HG02981 (cell line): ENCODE measurements around the gene WDR82.

Experiments
- ATAC-seq: cut with Tn5 transposase; IDR thresholded peaks from one replicate; pipeline ENCODE4 v1.9.1; 2021; ENCODE audit warnings: mild to moderate bottlenecking, moderate library complexity; ENCODE audit not compliant: unreplicated experiment

Gene WDR82

DNA sequence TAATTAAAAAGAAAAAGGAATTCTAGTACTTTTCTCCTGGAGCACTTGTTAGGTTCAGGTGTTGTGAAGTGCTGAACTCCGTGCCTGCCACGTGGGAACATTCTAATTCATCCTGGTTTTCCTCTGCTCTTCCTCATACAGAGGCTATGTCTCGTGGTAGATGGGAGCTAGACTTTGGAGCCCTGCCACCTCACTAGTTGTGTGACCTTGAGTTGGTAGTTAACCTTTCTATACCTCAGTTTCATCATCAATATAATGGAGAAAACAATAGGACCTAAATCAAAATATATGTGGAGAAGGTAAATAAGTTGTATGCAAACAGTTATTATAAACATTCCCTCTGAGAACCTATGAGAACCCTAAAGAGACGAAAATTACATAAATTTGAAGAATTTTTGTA is 69.9 kb downstream of the WDR82 start:
- ATAC-seq, result no peak

DNA sequence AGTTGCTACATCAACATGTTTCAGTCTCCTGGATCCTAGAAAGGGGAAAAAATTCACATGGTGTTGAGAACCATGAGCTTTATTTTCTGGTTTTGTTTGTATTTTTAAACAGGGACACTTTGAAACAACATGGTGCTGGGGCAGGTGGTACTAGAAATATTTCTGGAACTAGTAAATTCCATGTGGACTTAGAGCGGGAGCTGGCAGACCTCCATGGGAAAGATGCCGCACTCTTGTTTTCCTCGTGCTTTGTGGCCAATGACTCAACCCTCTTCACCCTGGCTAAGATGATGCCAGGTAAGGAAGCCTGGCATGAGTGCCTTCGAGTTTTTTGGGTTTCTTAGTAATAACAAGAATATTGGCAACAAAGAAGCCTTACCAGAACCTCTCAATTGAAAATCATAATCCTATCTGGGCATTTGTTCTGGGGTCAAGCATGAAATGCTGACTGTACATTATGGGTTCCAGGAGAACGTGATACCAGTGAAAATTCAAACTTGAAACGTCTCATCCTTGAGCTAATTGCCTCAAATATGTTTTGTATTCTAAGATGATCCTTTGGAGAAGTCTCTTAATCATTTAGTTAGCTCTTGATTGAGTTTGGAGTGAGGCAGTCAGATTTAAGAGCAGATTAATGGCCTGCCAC is 72.6 kb downstream of the WDR82 start:
- ATAC-seq, result no peak
